GM23338 (cell line): ENCODE measurements around the gene POU3F3. TPM values are rescaled to one million over a fixed set of nuclear protein-coding genes. Genes with fewer than 3 reads are reported as not detected.

Source experiments
- ATAC-seq: fragments of 200-7000 bp; cut with Tn5 transposase; 3 replicates; pipeline ENCODE4 v1.9.1; 2020
- DNase-seq: peaks from one replicate; pipeline ENCODE4 v3.0.0-alpha.2; 2015; ENCODE audit warnings: low spot score
- H2AFZ ChIP-seq: fragments of 200-600 bp; sonication (generic); 2 replicates; pipeline ENCODE4 v1.8.0; 2016; ENCODE audit warnings: antibody characterized with exemption, mild to moderate bottlenecking, moderate library complexity
- H3F3A ChIP-seq: fragments of 200-600 bp; sonication (generic); replicated peaks from 2 replicates; pipeline ENCODE4 v1.8.0; 2017; ENCODE audit warnings: antibody characterized with exemption, mixed run types, low read depth
- H3K27ac ChIP-seq: fragments of 200-600 bp; sonication (generic); 2 replicates; pipeline ENCODE4 v1.6.1; 2016; ENCODE audit warnings: low read depth
- H3K27me3 ChIP-seq: fragments of 200-600 bp; sonication (generic); 2 replicates; pipeline ENCODE4 v1.8.0; 2016; ENCODE audit warnings: mild to moderate bottlenecking, mixed run types, moderate library complexity; ENCODE audit not compliant: insufficient read depth
- H3K36me3 ChIP-seq: fragments of 200-600 bp; sonication (generic); 2 replicates; pipeline ENCODE4 v1.8.0; 2016; ENCODE audit warnings: mild to moderate bottlenecking; ENCODE audit not compliant: insufficient read depth
- H3K4me1 ChIP-seq: fragments of 200-600 bp; sonication (generic); 2 replicates; pipeline ENCODE4 v1.8.0; 2016; ENCODE audit warnings: mild to moderate bottlenecking, moderate library complexity; ENCODE audit not compliant: insufficient read depth
- H3K4me2 ChIP-seq: fragments of 200-600 bp; sonication (generic); 2 replicates; pipeline ENCODE4 v1.7.1; 2017; ENCODE audit warnings: mixed run types
- H3K4me3 ChIP-seq: fragments of 200-600 bp; sonication (generic); 2 replicates; pipeline ENCODE4 v1.6.1; 2016; ENCODE audit warnings: mixed run types
- H3K79me2 ChIP-seq: fragments of 200-600 bp; sonication (generic); replicated peaks from 2 replicates; pipeline ENCODE4 v1.8.0; 2017; ENCODE audit warnings: mild to moderate bottlenecking; ENCODE audit not compliant: insufficient read depth
- H3K9me2 ChIP-seq: fragments of 200-600 bp; sonication (generic); 2 replicates; pipeline ENCODE4 v1.8.0; 2017; ENCODE audit not compliant: insufficient read depth
- H4K20me1 ChIP-seq: fragments of 200-600 bp; sonication (generic); replicated peaks from 2 replicates; pipeline ENCODE4 v1.8.0; 2017; ENCODE audit warnings: mild to moderate bottlenecking; ENCODE audit not compliant: insufficient read depth
- H3K27ac Mint-ChIP-seq: 2 replicates; pipeline ENCODE4 v1.8.0; 2020; ENCODE audit warnings: inconsistent platforms, mild to moderate bottlenecking, moderate library complexity, mixed read lengths
- H3K27me3 Mint-ChIP-seq: 3 replicates; pipeline ENCODE4 v1.8.0; 2022; ENCODE audit warnings: low read depth, mild to moderate bottlenecking, moderate library complexity, mixed read lengths, inconsistent platforms; ENCODE audit not compliant: insufficient read depth, poor library complexity
- H3K36me3 Mint-ChIP-seq: 3 replicates; pipeline ENCODE4 v1.8.0; 2021; ENCODE audit warnings: low read depth, mild to moderate bottlenecking, inconsistent platforms, moderate library complexity, mixed read lengths
- H3K4me1 Mint-ChIP-seq: 3 replicates; pipeline ENCODE4 v1.8.0; 2020; ENCODE audit warnings: mild to moderate bottlenecking, inconsistent platforms, mixed read lengths
- H3K4me3 Mint-ChIP-seq: 3 replicates; pipeline ENCODE4 v1.8.0; 2021; ENCODE audit warnings: moderate library complexity, mild to moderate bottlenecking, inconsistent platforms, mixed read lengths
- H3K9me3 Mint-ChIP-seq: 3 replicates; pipeline ENCODE4 v1.8.0; 2020; ENCODE audit warnings: moderate library complexity, mild to moderate bottlenecking, inconsistent platforms, mixed read lengths
- CREB1 ChIP-seq: fragments of 250-450 bp; sonication (Bioruptor Pico); IDR thresholded peaks from 2 replicates; pipeline ENCODE4 v1.5.0; 2020; ENCODE audit warnings: low read depth, mild to moderate bottlenecking, moderate library complexity
- EZH2phosphoT487 ChIP-seq: fragments of 200-600 bp; sonication (generic); IDR thresholded peaks from one replicate; pipeline ENCODE4 v1.8.1; 2018; ENCODE audit warnings: antibody characterized with exemption; ENCODE audit not compliant: unreplicated experiment
- polyA plus RNA-seq: library from polyadenylated mRNA; unstranded; fragments of >200 nt; fragmentation: Nextera tagmentation; extraction: Ambion mirVana; gene quantifications from 2 replicates; pipeline ENCODE4 v1.2.1, GENCODE V29; 2016
- total RNA-seq: library from RNA; depleted of rRNA; stranded (reverse); fragments of >200 nt; shearing (Covaris generic); gene quantifications from 2 replicates; pipeline ENCODE4 v1.2.3, GENCODE V29; 2014
- TF ChIP-seq, protein P1 (sequence below): IDR thresholded peaks from one replicate; pipeline ENCODE4 v1.6.1; 2018; ENCODE audit warnings: antibody characterized with exemption; ENCODE audit not compliant: unreplicated experiment
- TF ChIP-seq, protein P2 (sequence below): IDR thresholded peaks from 2 replicates; pipeline ENCODE4 v1.6.1; 2016; ENCODE audit warnings: antibody characterized with exemption

POU3F3 gene
- total and polyA plus RNA-seq, 2 experiments from 2014 or later, result 0.06 to 0.24 TPM

DNA sequence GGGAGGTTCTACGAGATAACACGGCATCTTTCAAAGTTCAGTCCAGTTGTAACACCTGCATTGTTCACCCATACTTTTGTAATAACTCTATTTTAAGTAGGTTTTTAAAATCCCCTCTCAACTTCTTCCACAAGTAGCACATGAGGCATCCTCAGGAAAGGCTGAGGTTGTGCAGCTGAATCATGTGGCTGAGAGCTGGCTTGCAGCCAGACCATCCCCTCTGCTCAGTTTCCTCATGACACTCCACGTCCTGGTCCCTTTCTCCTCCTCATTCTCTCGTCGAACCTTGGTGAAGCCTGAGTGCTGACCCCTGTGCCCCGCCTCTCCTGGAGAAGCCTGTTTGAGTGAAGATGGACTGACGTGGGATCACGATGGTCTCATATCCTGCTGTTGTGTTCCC lies 42.5 kb downstream of the POU3F3 start (continued):
- TF ChIP-seq, protein P1, sequence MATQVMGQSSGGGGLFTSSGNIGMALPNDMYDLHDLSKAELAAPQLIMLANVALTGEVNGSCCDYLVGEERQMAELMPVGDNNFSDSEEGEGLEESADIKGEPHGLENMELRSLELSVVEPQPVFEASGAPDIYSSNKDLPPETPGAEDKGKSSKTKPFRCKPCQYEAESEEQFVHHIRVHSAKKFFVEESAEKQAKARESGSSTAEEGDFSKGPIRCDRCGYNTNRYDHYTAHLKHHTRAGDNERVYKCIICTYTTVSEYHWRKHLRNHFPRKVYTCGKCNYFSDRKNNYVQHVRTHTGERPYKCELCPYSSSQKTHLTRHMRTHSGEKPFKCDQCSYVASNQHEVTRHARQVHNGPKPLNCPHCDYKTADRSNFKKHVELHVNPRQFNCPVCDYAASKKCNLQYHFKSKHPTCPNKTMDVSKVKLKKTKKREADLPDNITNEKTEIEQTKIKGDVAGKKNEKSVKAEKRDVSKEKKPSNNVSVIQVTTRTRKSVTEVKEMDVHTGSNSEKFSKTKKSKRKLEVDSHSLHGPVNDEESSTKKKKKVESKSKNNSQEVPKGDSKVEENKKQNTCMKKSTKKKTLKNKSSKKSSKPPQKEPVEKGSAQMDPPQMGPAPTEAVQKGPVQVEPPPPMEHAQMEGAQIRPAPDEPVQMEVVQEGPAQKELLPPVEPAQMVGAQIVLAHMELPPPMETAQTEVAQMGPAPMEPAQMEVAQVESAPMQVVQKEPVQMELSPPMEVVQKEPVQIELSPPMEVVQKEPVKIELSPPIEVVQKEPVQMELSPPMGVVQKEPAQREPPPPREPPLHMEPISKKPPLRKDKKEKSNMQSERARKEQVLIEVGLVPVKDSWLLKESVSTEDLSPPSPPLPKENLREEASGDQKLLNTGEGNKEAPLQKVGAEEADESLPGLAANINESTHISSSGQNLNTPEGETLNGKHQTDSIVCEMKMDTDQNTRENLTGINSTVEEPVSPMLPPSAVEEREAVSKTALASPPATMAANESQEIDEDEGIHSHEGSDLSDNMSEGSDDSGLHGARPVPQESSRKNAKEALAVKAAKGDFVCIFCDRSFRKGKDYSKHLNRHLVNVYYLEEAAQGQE, result no peak
- no peak for TF ChIP-seq CREB1 (CRISPR knock-in tag)

DNA sequence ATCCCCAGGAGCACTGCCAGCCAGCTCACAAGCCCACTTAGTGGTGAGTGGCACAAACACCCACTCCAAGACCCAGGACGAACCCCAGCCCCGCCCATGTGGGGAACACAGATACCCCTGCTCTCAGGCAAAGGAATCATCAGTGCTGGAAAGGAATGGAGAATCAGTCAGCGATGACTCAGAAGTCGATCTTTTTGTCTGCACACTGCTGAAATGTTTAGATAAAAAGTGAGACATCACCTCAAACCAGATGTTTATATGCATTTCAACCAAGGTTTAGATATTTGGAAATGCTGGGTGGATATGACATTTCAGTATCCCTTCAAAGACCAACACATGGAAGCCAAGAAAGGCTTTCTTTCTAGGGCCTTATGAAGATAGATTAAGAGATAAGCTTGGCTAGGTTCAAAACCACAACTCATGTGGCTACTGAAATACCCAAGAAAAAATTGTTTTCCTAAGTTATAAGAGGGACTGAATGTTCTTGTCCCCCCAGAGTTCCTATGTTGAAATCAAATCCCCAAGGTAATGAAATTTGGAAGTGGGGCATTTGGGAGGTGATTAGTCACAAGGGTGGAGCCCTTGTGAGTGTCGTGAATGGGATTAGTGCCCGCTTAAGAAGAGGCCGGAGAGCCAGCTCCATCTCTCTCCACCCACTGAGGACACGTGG lies 43.7 kb downstream of the POU3F3 start:
- Histone ChIP-seq H3K79me2 (no peaks in the 10 kb centered on the region), H3K4me2 (no peak overlapping the region), H3F3A (no peaks in the 10 kb centered on the region), H3K9me2 (no peaks in the 10 kb centered on the region), H3K4me1 (no peaks in the 10 kb centered on the region), H3K27me3 (no peaks in the 10 kb centered on the region), H3K4me3 (no peak overlapping the region), H3K36me3 (no peaks in the 10 kb centered on the region), H4K20me1 (no peaks in the 10 kb centered on the region), H2AFZ (no peak overlapping the region), H3K27ac (no peak overlapping the region)
- Mint-ChIP-seq H3K27me3 (peaks cover 4% of the 10 kb centered on the region), H3K36me3 (no peaks in the 10 kb centered on the region), H3K27ac (no peak overlapping the region), H3K9me3 (no peaks in the 10 kb centered on the region), H3K4me1 (no peaks in the 10 kb centered on the region; the same call in 2 of the 3 replicates), H3K4me3 (no peak overlapping the region)
- no peak for DNase-seq
- TF ChIP-seq, protein P1, result no peak
- no peak for TF ChIP-seq EZH2phosphoT487
- TF ChIP-seq, protein P2, sequence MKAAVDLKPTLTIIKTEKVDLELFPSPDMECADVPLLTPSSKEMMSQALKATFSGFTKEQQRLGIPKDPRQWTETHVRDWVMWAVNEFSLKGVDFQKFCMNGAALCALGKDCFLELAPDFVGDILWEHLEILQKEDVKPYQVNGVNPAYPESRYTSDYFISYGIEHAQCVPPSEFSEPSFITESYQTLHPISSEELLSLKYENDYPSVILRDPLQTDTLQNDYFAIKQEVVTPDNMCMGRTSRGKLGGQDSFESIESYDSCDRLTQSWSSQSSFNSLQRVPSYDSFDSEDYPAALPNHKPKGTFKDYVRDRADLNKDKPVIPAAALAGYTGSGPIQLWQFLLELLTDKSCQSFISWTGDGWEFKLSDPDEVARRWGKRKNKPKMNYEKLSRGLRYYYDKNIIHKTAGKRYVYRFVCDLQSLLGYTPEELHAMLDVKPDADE, result no peak
- no peak for ATAC-seq
